HEK293 (cell line): ENCODE results near the gene MARK4.

Experiments
- CTCF ChIP-seq: fragments of 450-650 bp; formaldehyde crosslinking; IDR thresholded peaks from 2 replicates; pipeline ENCODE4 v1.5.1; 2016; ENCODE audit warnings: missing biosample characterization, missing genetic modification characterization
- FEZF1 ChIP-seq: fragments of 450-650 bp; formaldehyde crosslinking; IDR thresholded peaks from 2 replicates; pipeline ENCODE4 v1.5.1; 2016; ENCODE audit warnings: missing biosample characterization, missing genetic modification characterization
- GFI1B ChIP-seq: fragments of 450-650 bp; formaldehyde crosslinking; IDR thresholded peaks from 2 replicates; pipeline ENCODE4 v1.5.1; 2016; ENCODE audit warnings: missing biosample characterization, missing genetic modification characterization
- GLIS2 ChIP-seq: fragments of 450-650 bp; formaldehyde crosslinking; IDR thresholded peaks from 2 replicates; pipeline ENCODE4 v1.5.1; 2016; ENCODE audit warnings: missing biosample characterization, missing genetic modification characterization
- MZF1 ChIP-seq: fragments of 450-650 bp; formaldehyde crosslinking; IDR thresholded peaks from 2 replicates; pipeline ENCODE4 v1.5.1; 2017; ENCODE audit warnings: missing biosample characterization, missing genetic modification characterization, borderline replicate concordance
- ZBTB11 ChIP-seq: fragments of 450-650 bp; formaldehyde crosslinking; conservative IDR thresholded peaks from 2 replicates; pipeline ENCODE4 v1.5.1; 2016; ENCODE audit warnings: low read depth, missing biosample characterization, missing genetic modification characterization
- ZBTB17 ChIP-seq: fragments of 450-650 bp; formaldehyde crosslinking; IDR thresholded peaks from 2 replicates; pipeline ENCODE4 v1.5.1; 2016; ENCODE audit warnings: missing biosample characterization, missing genetic modification characterization
- ZBTB48 ChIP-seq: fragments of 450-650 bp; formaldehyde crosslinking; IDR thresholded peaks from 2 replicates; pipeline ENCODE4 v1.5.1; 2016; ENCODE audit warnings: missing biosample characterization, missing genetic modification characterization
- ZIC2 ChIP-seq: fragments of 450-650 bp; formaldehyde crosslinking; IDR thresholded peaks from 2 replicates; pipeline ENCODE4 v1.5.1; 2016; ENCODE audit warnings: missing biosample characterization, missing genetic modification characterization
- ZNF23 ChIP-seq: fragments of 450-650 bp; formaldehyde crosslinking; IDR thresholded peaks from 2 replicates; pipeline ENCODE4 v1.5.1; 2016; ENCODE audit warnings: missing biosample characterization, missing genetic modification characterization, borderline replicate concordance
- ZNF335 ChIP-seq: fragments of 450-650 bp; formaldehyde crosslinking; conservative IDR thresholded peaks from 2 replicates; pipeline ENCODE4 v1.5.1; 2016; ENCODE audit warnings: missing biosample characterization, missing genetic modification characterization
- ZNF394 ChIP-seq: fragments of 450-650 bp; formaldehyde crosslinking; IDR thresholded peaks from 2 replicates; pipeline ENCODE4 v1.5.1; 2016; ENCODE audit warnings: missing biosample characterization, missing genetic modification characterization, mild to moderate bottlenecking, moderate library complexity, borderline replicate concordance
- ZNF404 ChIP-seq: fragments of 450-650 bp; formaldehyde crosslinking; IDR thresholded peaks from 2 replicates; pipeline ENCODE4 v1.5.1; 2017; ENCODE audit warnings: missing biosample characterization, missing genetic modification characterization
- ZNF514 ChIP-seq: fragments of 450-650 bp; formaldehyde crosslinking; IDR thresholded peaks from 2 replicates; pipeline ENCODE4 v1.5.1; 2016; ENCODE audit warnings: missing biosample characterization, missing genetic modification characterization
- ZNF518A ChIP-seq: fragments of 450-650 bp; formaldehyde crosslinking; conservative IDR thresholded peaks from 2 replicates; pipeline ENCODE4 v1.5.1; 2016; ENCODE audit warnings: low read depth, missing biosample characterization, missing genetic modification characterization
- ZNF544 ChIP-seq: fragments of 450-650 bp; formaldehyde crosslinking; IDR thresholded peaks from 2 replicates; pipeline ENCODE4 v1.5.0; 2017; ENCODE audit warnings: missing biosample characterization, missing genetic modification characterization
- ZNF548 ChIP-seq: fragments of 450-650 bp; formaldehyde crosslinking; IDR thresholded peaks from 2 replicates; pipeline ENCODE4 v1.5.1; 2016; ENCODE audit warnings: missing biosample characterization, missing genetic modification characterization
- ZNF561 ChIP-seq: fragments of 450-650 bp; IDR thresholded peaks from 2 replicates; pipeline ENCODE4 v1.5.1; 2018; ENCODE audit warnings: missing biosample characterization, missing genetic modification characterization, borderline replicate concordance
- ZNF639 ChIP-seq: fragments of 450-650 bp; formaldehyde crosslinking; IDR thresholded peaks from 2 replicates; pipeline ENCODE4 v1.5.1; 2016; ENCODE audit warnings: missing biosample characterization, missing genetic modification characterization
- ZNF768 ChIP-seq: fragments of 450-650 bp; formaldehyde crosslinking; IDR thresholded peaks from 2 replicates; pipeline ENCODE4 v1.5.1; 2018; ENCODE audit warnings: missing biosample characterization, mild to moderate bottlenecking, missing genetic modification characterization
- ZNF791 ChIP-seq: fragments of 450-650 bp; formaldehyde crosslinking; IDR thresholded peaks from 2 replicates; pipeline ENCODE4 v1.5.1; 2016; ENCODE audit warnings: missing biosample characterization, missing genetic modification characterization
- ZSCAN30 ChIP-seq: fragments of 450-650 bp; IDR thresholded peaks from 2 replicates; pipeline ENCODE4 v1.5.1; 2018; ENCODE audit warnings: missing biosample characterization, mild to moderate bottlenecking, missing genetic modification characterization, moderate library complexity
- ZSCAN4 ChIP-seq: fragments of 450-650 bp; formaldehyde crosslinking; IDR thresholded peaks from 2 replicates; pipeline ENCODE4 v1.5.1; 2017; ENCODE audit warnings: missing biosample characterization, missing genetic modification characterization
- ZSCAN5A ChIP-seq: fragments of 450-650 bp; formaldehyde crosslinking; IDR thresholded peaks from 2 replicates; pipeline ENCODE4 v1.5.1; 2016; ENCODE audit warnings: missing biosample characterization, missing genetic modification characterization
- ZXDB ChIP-seq: fragments of 450-650 bp; formaldehyde crosslinking; IDR thresholded peaks from 2 replicates; pipeline ENCODE4 v1.5.1; 2016; ENCODE audit warnings: missing biosample characterization, missing genetic modification characterization

Gene MARK4

GRCh38 chr19:45251452-45252354 is 632 bp downstream of the MARK4 start (continued):
- TF ChIP-seq FEZF1 (tag by site-specific recombination), result no peak
- no peak for TF ChIP-seq ZSCAN30 (tag by site-specific recombination)
- 0 out of 2 replicates have a peak, but pooled peaks have one; percentile 26 for TF ChIP-seq ZXDB (tag by site-specific recombination)
- TF ChIP-seq ZNF23 (tag by site-specific recombination), result no peak
- peak; percentile 78; the same call in 1 of the 2 replicates for TF ChIP-seq ZBTB48 (tag by site-specific recombination)
- peak; percentile 68 for TF ChIP-seq CTCF (tag by site-specific recombination)
- TF ChIP-seq ZSCAN4 (tag by site-specific recombination), result no peak
- TF ChIP-seq ZNF404 (tag by site-specific recombination), result no peak
- no peak for TF ChIP-seq ZNF394
- peak; percentile 89 for TF ChIP-seq GLIS2
- peak; percentile 88 for TF ChIP-seq ZNF335 (tag by site-specific recombination)
- TF ChIP-seq ZNF518A (tag by site-specific recombination), result no peak
- TF ChIP-seq ZNF548, result no peak
- TF ChIP-seq ZBTB11 (tag by site-specific recombination), result peak; percentile 45
- TF ChIP-seq ZIC2, result peak; percentile 79
- no peak for TF ChIP-seq ZNF544 (tag by site-specific recombination)
- no peak; the same call in 1 of the 2 replicates for TF ChIP-seq ZNF561 (tag by site-specific recombination)
- no peak for TF ChIP-seq ZNF514 (tag by site-specific recombination)
- 0 out of 2 replicates have a peak, but pooled peaks have one; percentile 14 for TF ChIP-seq ZBTB17 (tag by site-specific recombination)
- no peak for TF ChIP-seq MZF1 (tag by site-specific recombination)
- TF ChIP-seq ZNF791, result no peak
- no peak for TF ChIP-seq ZNF768 (tag by site-specific recombination)
- no peak for TF ChIP-seq GFI1B (tag by site-specific recombination)
- no peak for TF ChIP-seq ZNF639 (tag by site-specific recombination)
- TF ChIP-seq ZSCAN5A (tag by site-specific recombination), result no peak
